Loucy (cell line): Measurements from ENCODE around the gene CLIC6.

ENCODE experiments used
- H2AFZ ChIP-seq: fragments of 200-600 bp; sonication (generic); 2 replicates; pipeline ENCODE4 v1.6.0; 2016; ENCODE audit warnings: antibody characterized with exemption, mild to moderate bottlenecking, low read length, moderate library complexity
- H3F3A ChIP-seq: fragments of 200-600 bp; 2 replicates; pipeline ENCODE4 v1.6.0; 2016; ENCODE audit warnings: antibody characterized with exemption, low read depth, mild to moderate bottlenecking
- H3K27me3 ChIP-seq: fragments of 200-600 bp; sonication (generic); 2 replicates; pipeline ENCODE4 v1.6.1; 2014; ENCODE audit warnings: low read length, mild to moderate bottlenecking; ENCODE audit not compliant: insufficient read depth, poor library complexity, severe bottlenecking
- H3K36me3 ChIP-seq: fragments of 200-600 bp; sonication (generic); 2 replicates; pipeline ENCODE4 v1.6.1; 2016; ENCODE audit warnings: low read length; ENCODE audit not compliant: insufficient read depth
- H3K4me1 ChIP-seq: fragments of 200-600 bp; sonication (generic); 2 replicates; pipeline ENCODE4 v1.5.1; 2014; ENCODE audit warnings: low read length, mild to moderate bottlenecking; ENCODE audit not compliant: insufficient read depth, poor library complexity, severe bottlenecking
- H3K4me2 ChIP-seq: fragments of 200-600 bp; sonication (generic); 2 replicates; pipeline ENCODE4 v1.6.0; 2014; ENCODE audit warnings: antibody characterized with exemption, low read length, low read depth, mild to moderate bottlenecking; ENCODE audit not compliant: poor library complexity, severe bottlenecking
- H3K4me3 ChIP-seq: fragments of 200-600 bp; sonication (generic); 2 replicates; pipeline ENCODE4 v1.5.1; 2014; ENCODE audit warnings: low read length, mild to moderate bottlenecking, mixed read lengths; ENCODE audit not compliant: poor library complexity, severe bottlenecking
- H3K79me2 ChIP-seq: fragments of 200-600 bp; sonication (generic); 2 replicates; pipeline ENCODE4 v1.6.1; 2014; ENCODE audit warnings: low read length; ENCODE audit not compliant: insufficient read depth
- H3K9ac ChIP-seq: fragments of 200-600 bp; sonication (generic); 2 replicates; pipeline ENCODE4 v1.6.0; 2014; ENCODE audit warnings: mild to moderate bottlenecking, low read depth, low read length, moderate library complexity; ENCODE audit not compliant: poor library complexity, severe bottlenecking
- H3K9me2 ChIP-seq: fragments of 200-600 bp; sonication (generic); replicated peaks from 2 replicates; pipeline ENCODE4 v1.6.1; 2016; ENCODE audit warnings: low read depth, low read length, mixed read lengths
- H3K9me3 ChIP-seq: fragments of 200-600 bp; sonication (generic); 2 replicates; pipeline ENCODE4 v1.6.1; 2014; ENCODE audit warnings: mild to moderate bottlenecking, antibody characterized with exemption, low read length, low read depth; ENCODE audit not compliant: insufficient read depth
- H4K20me1 ChIP-seq: fragments of 200-600 bp; sonication (generic); 2 replicates; pipeline ENCODE4 v1.6.0; 2014; ENCODE audit warnings: antibody characterized with exemption, low read length, mild to moderate bottlenecking; ENCODE audit not compliant: insufficient read depth, poor library complexity, severe bottlenecking
- EZH2phosphoT487 ChIP-seq: fragments of 200-600 bp; IDR thresholded peaks from 2 replicates; pipeline ENCODE4 v1.6.1; 2018; ENCODE audit warnings: antibody characterized with exemption, mild to moderate bottlenecking, moderate library complexity, borderline replicate concordance
- TF ChIP-seq, protein P1 (sequence below): fragments of 200-600 bp; sonication (generic); conservative IDR thresholded peaks from 2 replicates; pipeline ENCODE4 v1.5.1; 2014; ENCODE audit warnings: mild to moderate bottlenecking, antibody characterized with exemption, low read length

CLIC6 gene

DNA sequence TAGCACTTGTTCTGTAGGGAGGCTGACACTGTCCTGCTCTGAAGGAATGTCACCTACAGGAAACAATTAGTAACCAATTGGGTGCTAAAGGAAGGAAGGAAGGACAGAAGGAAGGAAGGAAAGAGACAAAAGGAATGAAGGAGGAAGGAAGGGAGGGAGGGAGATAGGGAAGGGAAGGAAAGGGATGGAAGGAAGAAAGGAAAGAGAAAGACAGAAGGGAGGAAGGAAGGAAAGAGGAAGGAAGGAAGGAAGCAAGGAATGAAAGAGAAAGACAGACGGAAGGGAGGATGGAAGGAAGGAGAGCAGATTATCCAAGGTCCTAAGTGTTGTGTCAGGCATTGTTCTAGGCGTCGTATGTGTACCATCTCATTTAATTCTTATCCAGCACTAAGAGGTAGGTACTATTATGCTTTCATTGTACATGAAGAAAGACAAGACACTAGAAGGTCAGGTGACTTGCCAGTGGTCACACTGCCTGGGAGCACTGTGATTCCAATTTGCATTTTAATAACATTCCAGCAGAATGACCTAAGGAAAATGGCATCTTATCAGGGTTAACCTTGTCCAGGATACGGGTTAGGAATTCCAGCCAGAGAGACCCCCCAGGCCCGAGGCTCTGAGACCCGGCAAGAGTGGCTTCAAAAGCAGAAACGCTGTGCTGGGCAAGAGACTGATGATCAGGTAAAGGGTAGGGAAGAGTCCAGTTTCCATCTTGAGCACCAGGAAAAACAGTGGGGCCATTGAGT lies 29.6 kb downstream of the CLIC6 start:
- H3K9me2 ChIP-seq: no peaks in the 10 kb centered on the region
- TF ChIP-seq, protein P1, sequence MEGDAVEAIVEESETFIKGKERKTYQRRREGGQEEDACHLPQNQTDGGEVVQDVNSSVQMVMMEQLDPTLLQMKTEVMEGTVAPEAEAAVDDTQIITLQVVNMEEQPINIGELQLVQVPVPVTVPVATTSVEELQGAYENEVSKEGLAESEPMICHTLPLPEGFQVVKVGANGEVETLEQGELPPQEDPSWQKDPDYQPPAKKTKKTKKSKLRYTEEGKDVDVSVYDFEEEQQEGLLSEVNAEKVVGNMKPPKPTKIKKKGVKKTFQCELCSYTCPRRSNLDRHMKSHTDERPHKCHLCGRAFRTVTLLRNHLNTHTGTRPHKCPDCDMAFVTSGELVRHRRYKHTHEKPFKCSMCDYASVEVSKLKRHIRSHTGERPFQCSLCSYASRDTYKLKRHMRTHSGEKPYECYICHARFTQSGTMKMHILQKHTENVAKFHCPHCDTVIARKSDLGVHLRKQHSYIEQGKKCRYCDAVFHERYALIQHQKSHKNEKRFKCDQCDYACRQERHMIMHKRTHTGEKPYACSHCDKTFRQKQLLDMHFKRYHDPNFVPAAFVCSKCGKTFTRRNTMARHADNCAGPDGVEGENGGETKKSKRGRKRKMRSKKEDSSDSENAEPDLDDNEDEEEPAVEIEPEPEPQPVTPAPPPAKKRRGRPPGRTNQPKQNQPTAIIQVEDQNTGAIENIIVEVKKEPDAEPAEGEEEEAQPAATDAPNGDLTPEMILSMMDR: no peak
- no peak for TF ChIP-seq EZH2phosphoT487

DNA sequence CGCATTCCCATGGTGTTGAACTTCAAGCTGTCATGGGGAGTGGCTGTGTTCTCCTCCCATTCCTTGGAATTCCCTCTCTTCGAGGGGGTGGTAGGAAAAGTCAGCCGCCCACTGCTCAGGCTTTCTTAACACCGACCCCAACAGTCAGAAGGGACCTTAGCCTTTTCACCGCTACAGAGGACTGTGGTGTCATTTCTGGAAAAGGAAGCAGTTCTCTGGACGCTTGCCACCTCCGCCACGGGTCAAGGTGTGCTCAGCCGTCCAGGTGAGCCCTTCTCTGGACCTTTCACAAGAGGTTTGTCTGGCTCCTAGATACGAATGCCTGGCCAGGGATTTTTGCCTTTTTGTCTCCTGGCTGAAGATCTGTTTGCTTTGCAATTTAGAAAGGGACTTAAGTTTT lies 31.8 kb downstream of the CLIC6 start:
- H4K20me1 ChIP-seq: no peaks in the 10 kb centered on the region
- H3K27me3 ChIP-seq: no peaks in the 10 kb centered on the region
- H3K79me2 ChIP-seq: no peaks in the 10 kb centered on the region
- no peaks in the 10 kb centered on the region for H3K9me2 ChIP-seq
- H3K4me1 ChIP-seq: no peaks in the 10 kb centered on the region
- no peaks in the 10 kb centered on the region for H3K36me3 ChIP-seq
- no peak overlapping the region for H3K4me3 ChIP-seq
- no peak overlapping the region for H2AFZ ChIP-seq
- H3F3A ChIP-seq: no peaks in the 10 kb centered on the region; the same call in 1 of the 2 replicates
- no peak overlapping the region for H3K9ac ChIP-seq
- no peaks in the 10 kb centered on the region for H3K9me3 ChIP-seq
- H3K4me2 ChIP-seq: no peak overlapping the region
- TF ChIP-seq, protein P1: no peak
- no peak for TF ChIP-seq EZH2phosphoT487

More for the DNA sequence above, 29.6 kb downstream of the CLIC6 start:
- no peaks in the 10 kb centered on the region for H3K27me3 ChIP-seq
- peaks cover 2% of the 10 kb centered on the region for H3K4me1 ChIP-seq
- H3K36me3 ChIP-seq: no peaks in the 10 kb centered on the region
- no peaks in the 10 kb centered on the region for H4K20me1 ChIP-seq
- H3K4me2 ChIP-seq: no peak overlapping the region
- H3K79me2 ChIP-seq: no peaks in the 10 kb centered on the region
- H3F3A ChIP-seq: no peaks in the 10 kb centered on the region
- H3K9me3 ChIP-seq: no peaks in the 10 kb centered on the region
- H2AFZ ChIP-seq: no peak overlapping the region
- no peak overlapping the region for H3K9ac ChIP-seq
- H3K4me3 ChIP-seq: no peak overlapping the region

DNA sequence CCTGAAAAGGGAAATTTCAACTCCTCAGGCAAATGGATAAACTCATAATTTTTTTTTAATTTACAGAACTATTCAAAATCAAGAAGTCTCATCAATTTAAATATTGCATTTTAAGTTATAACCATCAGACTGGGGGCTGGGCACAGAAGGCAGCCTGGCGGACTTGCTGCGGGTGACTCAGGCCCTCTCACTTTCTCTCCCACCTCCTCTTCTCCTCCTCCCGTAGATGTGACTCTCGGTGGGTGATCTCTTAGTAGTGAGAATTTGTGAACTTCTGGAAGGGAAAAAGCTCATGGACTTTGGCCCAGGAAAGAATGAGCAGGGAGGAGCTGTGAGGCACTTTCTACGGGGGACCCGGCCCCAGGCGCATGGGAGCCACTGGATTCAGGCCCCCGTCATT lies 32.9 kb downstream of the CLIC6 start:
- Histone ChIP-seq H3K27me3 (no peaks in the 10 kb centered on the region), H3K4me1 (peaks cover 8% of the 10 kb centered on the region), H3K36me3 (no peaks in the 10 kb centered on the region), H4K20me1 (no peaks in the 10 kb centered on the region), H3K9me2 (no peaks in the 10 kb centered on the region), H3K4me2 (no peak overlapping the region), H2AFZ (no peak overlapping the region), H3K9me3 (no peaks in the 10 kb centered on the region), H3K79me2 (no peaks in the 10 kb centered on the region), H3K4me3 (no peak overlapping the region), H3K9ac (no peak overlapping the region), H3F3A (no peaks in the 10 kb centered on the region; the same call in 1 of the 2 replicates)
- TF ChIP-seq EZH2phosphoT487: no peak
- TF ChIP-seq, protein P1: no peak
